ENCODE data around the gene TNFRSF11A.

Gene TNFRSF11A

GRCh38 chr18:62324917-62325805 lies at the start of gene TNFRSF11A:
TNFRSF11A (plus strand) TSS chr18:62325310; CDS start chr18:62325353, 43 bp downstream.
- DNase-seq: no peak

GRCh38 chr18:62277045-62277444 lies 48.1 kb upstream of the TNFRSF11A start:
- no peak for DNase-seq

GRCh38 chr18:62279561-62279960 lies 45.5 kb upstream of the TNFRSF11A start:
- DNase-seq: no peak

GRCh38 chr18:62280058-62280457 lies 45.1 kb upstream of the TNFRSF11A start:
- DNase-seq: no peak

- no peak for DNase-seq
These were observed 44.3 kb upstream of the TNFRSF11A start for GRCh38 chr18:62280786-62281185.

- no peak for DNase-seq
These were observed 43.4 kb upstream of the TNFRSF11A start for GRCh38 chr18:62281684-62282083.

GRCh38 chr18:62282188-62282629 lies 42.9 kb upstream of the TNFRSF11A start:
- DNase-seq: no peak

- DNase-seq: no peak
These were observed 40.5 kb upstream of the TNFRSF11A start for GRCh38 chr18:62284637-62285036.

GRCh38 chr18:62285281-62285680 lies 39.8 kb upstream of the TNFRSF11A start:
- DNase-seq: no peak

- DNase-seq: no peak
These were observed 37.1 kb upstream of the TNFRSF11A start for GRCh38 chr18:62287781-62288664.

- no peak for DNase-seq
These were observed 36.5 kb upstream of the TNFRSF11A start for GRCh38 chr18:62288665-62289008.

- no peak for DNase-seq
These were observed 36.1 kb upstream of the TNFRSF11A start for GRCh38 chr18:62289047-62289446.

- DNase-seq: no peak
These were observed 31.0 kb upstream of the TNFRSF11A start for GRCh38 chr18:62294073-62294472.

GRCh38 chr18:62300359-62300963 lies 24.6 kb upstream of the TNFRSF11A start:
- DNase-seq: no peak

- DNase-seq: no peak
These were observed 23.8 kb upstream of the TNFRSF11A start for GRCh38 chr18:62301322-62301721.

- no peak for DNase-seq
These were observed 12.3 kb upstream of the TNFRSF11A start for GRCh38 chr18:62312851-62313250.

- no peak for DNase-seq
These were observed 6.6 kb upstream of the TNFRSF11A start for GRCh38 chr18:62318228-62319180.

GRCh38 chr18:62321201-62321600 lies 3.9 kb upstream of the TNFRSF11A start:
- no peak for DNase-seq

GRCh38 chr18:62323483-62324180 lies 1.5 kb upstream of the TNFRSF11A start:
- DNase-seq: no peak

- no peak for DNase-seq
These were observed 805 bp upstream of the TNFRSF11A start for GRCh38 chr18:62324181-62324828.

All from NK-92 treated with Interleukin-12 subunit alpha and Interleukin-12 subunit beta, amount 100 ng/mL, for 24 hours (cell line).